ENCODE results near the gene STAT4. TPM values are rescaled to one million over a fixed set of nuclear protein-coding genes. Genes with fewer than 3 reads are reported as not detected.

The STAT4 gene
- total and polyA plus RNA-seq, 4 donors: 0.85 to 7.9 (median 3.2) TPM

- TF ChIP-seq CTCF (IDR thresholded peaks at IDR 0.05; ENCODE audit: low read depth, low read length, missing input control) (no peak), ZBTB33 (IDR thresholded peaks at IDR 0.05) (no peak), JUND (IDR thresholded peaks at IDR 0.05) (no peak), NR2F2 (IDR thresholded peaks at IDR 0.05) (no peak), REST (IDR thresholded peaks at IDR 0.05) (no peak), MAX (IDR thresholded peaks at IDR 0.05) (no peak), RAD21 (IDR thresholded peaks at IDR 0.05) (no peak), HNF4A (conservative IDR thresholded peaks at IDR 0.05) (no peak), SP1 (IDR thresholded peaks at IDR 0.05) (no peak), ATF3 (IDR thresholded peaks at IDR 0.05) (no peak), GABPA (IDR thresholded peaks at IDR 0.05 in 1 of 2, conservative IDR thresholded peaks at IDR 0.05 in 1 of 2) (no peak), RXRA (IDR thresholded peaks at IDR 0.05) (no peak), YY1 (IDR thresholded peaks at IDR 0.05) (no peak), HNF4G (IDR thresholded peaks at IDR 0.05) (no peak), EGR1 (IDR thresholded peaks at IDR 0.05; ENCODE audit: low read depth in 2 of 2) (no peak), FOXA1 (IDR thresholded peaks at IDR 0.05) (no peak), TAF1 (conservative IDR thresholded peaks at IDR 0.05) (no peak), FOXA2 (IDR thresholded peaks at IDR 0.05) (no peak)
- Histone ChIP-seq H3K4me3 (ENCODE audit: low read depth in 1 of 3, low read length in 3 of 3) (no peak overlapping the region), H3K36me3 (ENCODE audit: control insufficient read depth in 4 of 4, insufficient read depth in 3 of 4, low read depth in 1 of 4, low read length in 3 of 4) (no peaks in the 10 kb centered on the region), H3K9me3 (ENCODE audit: control insufficient read depth in 4 of 4, low read length in 3 of 4) (no peaks in the 10 kb centered on the region), H3K27ac (ENCODE audit: low read depth in 1 of 2, low read length in 2 of 2) (peak overlapping the region; percentile 42 to 58), H3K4me1 (ENCODE audit: control insufficient read depth in 4 of 4, insufficient read depth in 4 of 4, low read length in 3 of 4) (peaks cover 3 to 45% (median 32%) of the 10 kb centered on the region in 4 donors), H3K27me3 (ENCODE audit: control insufficient read depth in 4 of 4, insufficient read depth in 4 of 4, low read length in 3 of 4) (no peaks in the 10 kb centered on the region), H3K9ac (ENCODE audit: low read depth in 1 of 2, low read length in 2 of 2) (no peak overlapping the region)
- WGBS: 22% methylated on average over 1 of the region's 1 CpG
- no peak for DNase-seq (ENCODE audit: low spot score)
Measured at GRCh38 chr2:191050640-191050987, 100.2 kb downstream of the STAT4 start.

Measured in liver (tissue), 9 donors.